Stimulated activated CD8-positive, alpha-beta memory T cell treated with anti-CD3 and anti-CD28 coated beads, Interleukin-12 subunit alpha, Interleukin-12 subunit beta, amount 100 ng/mL, for 4 hours (primary cell): ENCODE results near the gene LIN52.

Experiments
- DNase-seq: peaks from one replicate; pipeline ENCODE4 v3.0.0-alpha.2; 2020; ENCODE audit warnings: low read depth

The LIN52 gene, protein sequence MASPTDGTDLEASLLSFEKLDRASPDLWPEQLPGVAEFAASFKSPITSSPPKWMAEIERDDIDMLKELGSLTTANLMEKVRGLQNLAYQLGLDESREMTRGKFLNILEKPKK

DNA sequence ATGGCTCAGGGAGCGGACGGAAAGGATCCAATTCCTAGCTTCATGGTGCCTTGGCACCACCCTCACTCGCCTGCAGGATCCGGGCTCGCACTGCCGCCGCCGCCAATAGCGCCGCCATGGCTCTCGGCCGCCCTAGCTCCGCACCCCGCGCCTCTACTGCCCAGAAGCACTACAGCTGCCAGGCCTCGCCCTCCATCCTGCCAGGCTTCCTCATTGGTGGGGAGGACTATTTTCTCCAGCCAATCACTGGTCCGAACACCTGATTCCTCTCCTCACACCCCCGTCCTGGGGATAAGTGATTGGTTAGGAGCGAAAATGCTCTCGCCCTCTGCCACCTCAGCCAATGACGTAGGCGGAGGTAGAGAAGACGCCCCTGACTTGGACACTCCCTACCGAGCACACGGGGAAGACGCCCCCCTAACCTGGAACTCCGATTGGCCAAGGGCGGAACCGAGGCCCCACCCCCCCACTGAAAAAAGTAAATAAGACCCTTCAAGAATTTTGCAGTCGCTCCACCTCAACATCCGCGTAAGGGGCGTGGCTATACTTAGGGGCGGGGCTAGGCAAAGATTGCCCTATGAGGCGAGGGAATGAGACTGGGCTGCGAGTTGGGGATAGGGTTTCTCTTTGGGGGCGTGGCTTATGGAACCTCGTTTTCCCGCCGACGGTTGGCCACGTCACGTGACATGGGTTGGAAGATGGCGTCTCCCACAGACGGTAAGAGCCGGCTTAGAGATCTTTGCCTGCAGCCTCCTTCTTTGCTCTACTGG, at the start of gene LIN52, which contains the start of gene ALDH6A1:
LIN52 (plus strand) TSS at position 680 of the 770 bp plus-strand sequence; CDS start at position 699, 19 bp downstream.
ALDH6A1 (minus strand) TSS at position 177 of the 770 bp plus-strand sequence; CDS start at position 118, 59 bp downstream.
- DNase-seq = peak; percentile 100

- no peak for DNase-seq
Measured at GRCh38 chr14:74035556-74035955, 49.2 kb upstream of the LIN52 start.

GRCh38 chr14:74038020-74038859, 46.5 kb upstream of the LIN52 start:
- DNase-seq = no peak

DNA sequence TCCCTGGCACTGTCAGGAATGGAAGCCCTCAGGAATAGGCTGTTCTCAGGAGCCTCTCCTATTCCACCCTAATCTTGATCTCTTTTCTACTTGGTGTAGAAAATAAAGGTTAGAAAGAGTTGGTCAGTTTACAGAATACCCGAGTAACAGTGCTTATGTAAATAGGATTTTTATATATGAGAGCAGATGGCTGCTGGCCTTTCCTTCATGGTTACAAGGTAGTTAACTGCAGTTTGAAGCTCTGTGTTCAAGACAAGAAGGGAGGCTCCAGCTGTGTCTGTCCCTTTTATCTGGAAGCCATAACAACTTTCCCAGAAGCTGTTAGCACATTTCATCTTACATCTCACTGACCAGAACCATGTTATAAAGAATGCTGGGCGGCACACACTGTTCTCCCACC, 42.5 kb upstream of the LIN52 start:
- no peak for DNase-seq

- no peak for DNase-seq
Measured at GRCh38 chr14:74045522-74045921, 39.2 kb upstream of the LIN52 start.

- no peak for DNase-seq
Measured at GRCh38 chr14:74048281-74048680, 36.5 kb upstream of the LIN52 start.

DNA sequence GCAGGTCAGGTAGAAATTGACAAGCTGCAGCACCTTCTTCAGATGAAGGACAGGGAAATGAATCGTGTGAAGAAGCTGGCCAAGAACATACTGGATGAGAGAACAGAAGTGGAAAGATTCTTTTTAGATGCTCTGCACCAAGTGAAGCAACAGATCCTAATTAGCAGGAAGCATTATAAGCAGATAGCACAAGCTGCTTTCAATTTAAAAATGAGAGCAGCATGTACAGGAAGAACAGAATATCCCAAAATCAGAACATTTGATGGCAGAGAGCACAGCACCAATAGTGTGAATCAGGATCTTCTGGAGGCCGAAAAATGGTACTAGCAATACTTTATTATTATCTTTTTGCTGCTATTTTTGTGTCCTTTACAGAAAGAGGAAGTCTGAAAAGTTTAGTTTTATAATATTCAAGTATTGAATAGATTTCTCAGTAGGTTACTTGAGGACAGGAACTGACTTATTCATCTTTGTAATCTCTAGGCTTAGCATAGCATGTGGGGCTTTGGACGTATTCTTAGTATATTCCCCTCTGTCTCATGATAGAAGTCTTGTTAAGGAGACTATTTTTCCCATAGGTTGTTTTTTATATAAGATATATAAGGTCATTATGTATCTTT, 34.8 kb upstream of the LIN52 start:
- DNase-seq = no peak

DNA sequence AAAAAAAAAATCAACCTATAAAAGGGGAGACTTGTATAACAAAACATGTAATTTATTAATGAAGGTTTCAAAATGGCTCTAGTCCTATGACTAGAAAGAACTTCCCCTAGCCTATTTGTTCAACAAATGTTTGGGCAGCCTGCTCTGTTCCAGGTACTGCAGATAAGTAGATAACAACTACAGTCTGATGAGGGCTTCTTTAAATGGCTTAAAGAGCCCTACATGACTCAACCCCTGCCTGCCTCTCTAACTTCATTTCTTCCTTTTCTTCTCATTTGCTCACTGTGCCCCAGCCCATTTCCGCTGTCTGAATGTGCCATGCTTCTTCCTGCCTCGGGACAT, 22.0 kb upstream of the LIN52 start:
- DNase-seq = no peak

DNA sequence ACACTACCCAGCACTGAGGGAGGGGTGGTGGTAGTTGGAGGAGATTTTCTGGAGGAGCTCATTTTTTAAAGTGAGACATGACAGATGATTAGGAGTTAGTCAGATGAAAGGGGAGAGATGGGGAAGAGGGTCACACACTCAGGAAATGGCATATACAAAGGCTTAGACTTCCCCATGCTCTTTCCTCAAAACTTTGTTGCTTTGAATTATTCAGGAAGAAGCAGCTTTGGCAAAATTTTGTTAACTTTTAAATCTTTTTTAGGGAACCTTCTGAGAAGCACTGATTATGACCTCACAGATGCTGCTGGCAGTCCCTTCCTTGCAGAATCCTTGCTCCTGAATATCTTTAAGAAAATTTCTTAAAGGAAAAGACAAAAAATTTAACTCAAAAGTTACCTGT, 20.3 kb upstream of the LIN52 start:
- no peak for DNase-seq

GRCh38 chr14:74064883-74065282, 19.9 kb upstream of the LIN52 start:
- no peak for DNase-seq

DNA sequence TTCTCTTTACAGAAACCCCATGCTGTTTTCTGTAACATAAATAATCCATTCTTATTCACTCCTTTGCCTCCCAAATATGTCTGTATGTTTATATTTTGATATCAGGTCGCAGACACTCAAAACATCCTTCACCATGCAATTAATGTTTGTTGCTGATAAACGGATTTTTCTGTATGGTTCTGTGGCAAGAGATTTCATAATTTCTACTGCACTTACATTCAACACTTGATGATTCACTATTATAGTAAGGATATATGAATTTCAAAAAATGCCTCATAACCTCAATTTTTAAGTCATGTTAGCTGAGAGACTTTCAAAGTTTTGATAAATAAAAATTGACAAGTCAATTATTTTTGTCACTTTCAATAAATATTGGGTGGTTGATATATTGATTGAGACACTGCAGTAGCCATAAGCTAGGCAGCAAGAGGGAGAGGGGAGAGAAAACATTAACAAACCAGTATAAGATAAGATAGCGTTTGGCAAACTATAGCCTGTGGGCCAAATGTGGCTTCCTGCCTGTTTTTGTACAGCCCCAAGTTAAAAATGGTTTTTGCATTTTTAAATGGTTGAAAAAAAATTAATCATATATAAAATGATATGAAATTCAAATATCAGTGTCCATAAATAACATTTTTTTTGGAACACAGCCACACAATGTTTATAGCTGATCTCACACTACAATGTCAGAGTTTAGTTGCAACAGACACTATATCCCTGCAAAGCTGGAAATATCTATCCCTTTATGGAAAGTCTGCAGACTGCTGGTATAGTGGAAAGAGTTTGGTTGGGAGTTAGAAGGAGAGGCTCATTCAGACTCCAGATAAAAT, 18.8 kb upstream of the LIN52 start:
- DNase-seq = no peak

DNA sequence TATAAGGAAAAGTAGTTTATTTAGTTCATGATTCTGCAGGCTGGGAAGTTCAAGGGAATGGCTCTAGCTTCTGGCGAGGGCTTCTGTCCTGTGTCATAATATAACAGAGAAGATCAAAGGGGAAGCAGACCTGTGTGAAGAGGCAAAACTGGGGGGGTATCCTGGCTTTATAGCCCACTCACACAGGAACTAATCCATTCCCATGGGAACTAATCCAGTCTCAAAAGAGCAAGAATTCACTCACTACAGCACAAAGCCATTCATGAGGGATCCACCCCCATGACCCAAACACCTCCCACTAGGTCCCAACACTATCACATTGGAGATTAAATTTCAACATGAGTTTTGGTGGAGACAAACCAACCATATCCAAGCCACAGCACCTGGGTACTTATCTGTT, 7.4 kb upstream of the LIN52 start:
- no peak for DNase-seq

DNA sequence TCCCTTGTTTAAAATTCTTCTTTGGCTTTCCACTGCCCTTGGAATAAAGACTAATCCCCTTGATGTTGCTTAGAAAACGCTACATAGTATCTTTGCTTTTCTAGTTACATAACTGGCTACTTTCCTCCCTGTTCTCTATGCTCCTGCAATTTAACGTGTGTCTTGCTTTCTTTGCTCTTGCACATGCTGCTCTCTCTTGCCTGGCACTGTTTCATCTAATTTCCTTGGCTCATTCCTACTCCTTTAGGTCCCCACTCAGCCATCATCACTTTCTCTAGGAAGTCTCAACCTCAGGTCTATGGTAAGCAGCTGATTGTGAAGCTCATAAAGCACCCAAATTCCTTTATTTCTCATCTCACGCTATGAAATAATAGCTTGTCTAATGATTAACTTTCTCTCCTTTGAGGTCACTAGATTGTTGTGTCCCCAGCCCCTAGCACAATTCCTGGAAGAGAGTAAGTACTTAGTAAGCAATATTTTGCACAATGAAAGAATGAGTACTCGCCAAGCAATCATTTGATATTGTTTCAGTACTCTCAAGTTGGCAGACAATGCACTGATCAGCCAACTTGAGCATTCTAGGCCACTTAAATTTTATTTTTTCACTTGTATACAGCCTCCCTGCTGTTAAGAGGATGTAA, 3.8 kb upstream of the LIN52 start:
- DNase-seq = no peak

GRCh38 chr14:74081491-74081890, 3.3 kb upstream of the LIN52 start:
- no peak for DNase-seq

- no peak for DNase-seq
Measured at GRCh38 chr14:74083161-74083560, 1.6 kb upstream of the LIN52 start.

DNA sequence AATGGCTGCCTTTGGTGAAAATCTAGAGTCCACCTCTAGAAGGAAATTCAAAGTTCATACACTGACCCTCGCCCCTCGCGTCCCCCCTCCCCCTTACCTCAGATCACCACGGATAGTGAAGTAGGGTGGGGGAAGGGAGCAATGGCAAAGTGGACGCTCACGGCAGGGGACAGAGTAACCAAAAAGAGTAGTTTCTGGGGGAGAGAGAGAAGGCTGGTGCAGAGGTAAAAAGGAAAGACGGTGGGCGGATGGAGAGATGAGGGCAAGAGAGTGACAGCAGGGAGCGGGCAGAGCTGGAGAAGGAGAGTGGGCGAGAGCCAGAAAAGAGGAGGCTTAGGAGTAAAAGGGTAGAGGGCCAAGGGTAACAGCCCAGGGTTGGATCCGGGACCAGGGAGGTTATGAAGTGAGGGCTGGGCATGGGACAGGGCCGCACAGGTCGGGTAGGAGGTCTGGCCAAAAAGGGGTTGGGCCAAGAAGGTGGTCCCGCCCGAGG, 926 bp upstream of the LIN52 start:
- no peak for DNase-seq

GRCh38 chr14:74085047-74085637, 386 bp downstream of the LIN52 start:
- no peak for DNase-seq

DNA sequence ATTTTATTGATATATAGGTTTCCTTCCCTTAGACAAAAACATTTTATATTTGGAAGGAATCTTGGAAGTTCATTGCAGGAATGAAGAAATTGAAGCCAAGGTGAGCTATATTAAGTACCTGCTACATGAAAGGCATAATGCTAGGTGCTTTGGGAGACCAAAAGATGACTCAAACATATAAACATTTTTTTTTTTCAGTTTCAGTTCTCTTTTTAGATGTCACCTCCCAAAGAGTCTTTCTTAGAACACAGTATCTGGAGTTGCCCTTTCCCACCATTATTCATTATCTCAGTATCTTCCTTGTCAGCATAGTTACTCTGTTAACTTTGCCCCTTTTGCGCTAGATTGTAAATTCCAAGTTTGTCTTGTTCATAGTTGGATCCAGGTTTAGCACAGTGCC, 1.1 kb downstream of the LIN52 start:
- no peak for DNase-seq

DNA sequence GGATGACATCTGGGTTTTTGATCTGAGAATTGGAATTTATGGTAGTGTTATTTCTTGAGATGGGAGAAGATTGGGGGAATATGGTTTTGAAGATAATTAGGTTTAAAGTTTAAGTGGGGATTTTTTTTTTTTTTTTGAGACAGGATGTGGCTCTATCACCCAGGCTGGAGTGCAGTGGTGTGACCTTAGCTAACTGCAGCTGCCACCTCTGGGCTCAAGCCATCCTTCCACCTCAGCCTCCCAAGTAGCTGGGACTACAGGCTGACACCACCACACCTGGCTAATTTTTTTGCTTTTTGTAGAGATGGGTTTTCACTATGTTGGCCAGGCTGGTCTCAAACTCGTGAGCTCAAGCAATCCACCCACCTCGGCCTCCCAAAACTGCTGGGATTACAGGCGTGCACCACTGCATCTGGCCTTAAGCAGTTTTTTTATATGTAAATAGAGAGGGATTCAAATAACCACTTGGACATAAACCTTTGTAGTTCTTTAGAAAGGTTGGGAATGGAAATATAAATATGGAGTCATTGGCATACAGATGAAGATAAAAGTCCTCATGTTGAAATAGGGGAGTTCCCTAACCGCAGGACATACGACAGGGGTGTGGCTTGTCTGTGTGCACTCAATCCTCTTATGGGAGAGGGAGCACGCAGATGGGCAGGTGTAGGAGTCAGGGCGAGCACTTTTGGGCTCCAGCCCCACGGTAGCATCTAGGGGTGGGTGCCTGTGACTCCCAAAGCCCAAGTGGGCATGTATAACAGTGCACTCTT, 4.7 kb downstream of the LIN52 start:
- no peak for DNase-seq

GRCh38 chr14:74105381-74105780, 20.6 kb downstream of the LIN52 start:
- DNase-seq = no peak
